OCI-LY3 (cell line): ENCODE results near the gene HHIP.

ENCODE experiments used
- H2AFZ ChIP-seq: fragments of 200-600, 300-600 bp; shearing (Covaris generic); 2 replicates; pipeline ENCODE4 v1.6.0; 2014; ENCODE audit warnings: antibody characterized with exemption, low read depth, low read length
- H3K27ac ChIP-seq: fragments of 200-600, 300-600 bp; sonication (generic); 2 replicates; pipeline ENCODE4 v1.5.1; 2014; ENCODE audit warnings: mild to moderate bottlenecking, low read length, moderate library complexity, mixed read lengths
- H3K27me3 ChIP-seq: fragments of 200-600, 300-600 bp; sonication (generic); 2 replicates; pipeline ENCODE4 v1.6.1; 2014; ENCODE audit warnings: low read depth, low read length, mixed read lengths
- H3K36me3 ChIP-seq: fragments of 200-600, 300-600 bp; sonication (generic); replicated peaks from 2 replicates; pipeline ENCODE3; 2014; ENCODE audit warnings: low read depth, low read length, mixed read lengths
- H3K4me1 ChIP-seq: fragments of 300-600, 200-600 bp; sonication (generic); 2 replicates; pipeline ENCODE4 v1.6.1; 2014; ENCODE audit warnings: low read length, mixed read lengths
- H3K4me2 ChIP-seq: fragments of 200-600, 300-600 bp; sonication (generic); 2 replicates; pipeline ENCODE4 v1.6.1; 2014; ENCODE audit warnings: low read length, mixed read lengths
- H3K4me3 ChIP-seq: fragments of 300-600, 200-600 bp; sonication (generic); 2 replicates; pipeline ENCODE4 v1.5.1; 2014; ENCODE audit warnings: antibody characterized with exemption, mild to moderate bottlenecking, low read length, moderate library complexity
- H3K79me2 ChIP-seq: fragments of 300-600, 200-600 bp; shearing (Covaris generic); 2 replicates; pipeline ENCODE4 v1.6.1; 2014; ENCODE audit warnings: mild to moderate bottlenecking, low read length, mixed read lengths
- H3K9ac ChIP-seq: fragments of 300-600, 200-600 bp; shearing (Covaris generic); 2 replicates; pipeline ENCODE4 v1.6.0; 2014; ENCODE audit warnings: mild to moderate bottlenecking, low read length, moderate library complexity
- H3K9me3 ChIP-seq: fragments of 200-600, 300-600 bp; shearing (Covaris generic); 2 replicates; pipeline ENCODE4 v1.6.1; 2014; ENCODE audit warnings: low read length, mixed read lengths; ENCODE audit not compliant: insufficient read depth
- H4K20me1 ChIP-seq: fragments of 200-600, 300-600 bp; sonication (generic); 2 replicates; pipeline ENCODE4 v1.6.1; 2016; ENCODE audit warnings: low read length, mixed read lengths; ENCODE audit not compliant: insufficient read depth
- CTCF ChIP-seq: fragments of 200-600, 300-600 bp; sonication (generic); IDR thresholded peaks from 2 replicates; pipeline ENCODE4 v1.5.1; 2014; ENCODE audit warnings: antibody characterized with exemption, low read length, low read depth
- EZH2phosphoT487 ChIP-seq: fragments of 200-600 bp; shearing (Covaris generic); IDR thresholded peaks from 2 replicates; pipeline ENCODE4 v1.6.1; 2018; ENCODE audit warnings: antibody characterized with exemption, mixed run types, low read depth

The HHIP gene

GRCh38 chr4:144703494-144703893 is 57.5 kb downstream of the HHIP start:
- Histone ChIP-seq H3K4me1 (peaks cover 4% of the 10 kb centered on the region; the same call in 1 of the 2 replicates), H3K4me2 (no peak overlapping the region), H3K36me3 (no peaks in the 10 kb centered on the region), H3K27me3 (no peaks in the 10 kb centered on the region), H2AFZ (no peak overlapping the region), H3K27ac (no peak overlapping the region), H3K9ac (no peak overlapping the region), H4K20me1 (no peaks in the 10 kb centered on the region), H3K79me2 (no peaks in the 10 kb centered on the region), H3K4me3 (no peak overlapping the region), H3K9me3 (no peaks in the 10 kb centered on the region)
- no peak for TF ChIP-seq CTCF
- no peak for TF ChIP-seq EZH2phosphoT487

GRCh38 chr4:144705601-144706590 is 59.9 kb downstream of the HHIP start:
- no peak overlapping the region for H3K27ac ChIP-seq
- peaks cover under 1% of the 10 kb centered on the region; the same call in 1 of the 2 replicates for H3K4me1 ChIP-seq
- no peak overlapping the region for H3K4me2 ChIP-seq
- no peak overlapping the region for H3K4me3 ChIP-seq
- H3K9me3 ChIP-seq: no peaks in the 10 kb centered on the region
- no peaks in the 10 kb centered on the region for H3K79me2 ChIP-seq
- no peaks in the 10 kb centered on the region for H3K27me3 ChIP-seq
- no peaks in the 10 kb centered on the region for H4K20me1 ChIP-seq
- H3K9ac ChIP-seq: no peak overlapping the region
- TF ChIP-seq EZH2phosphoT487: no peak
- H2AFZ ChIP-seq: no peak overlapping the region
- H3K36me3 ChIP-seq: no peaks in the 10 kb centered on the region

GRCh38 chr4:144709159-144709558 is 63.2 kb downstream of the HHIP start:
- no peak overlapping the region for H3K4me3 ChIP-seq
- TF ChIP-seq EZH2phosphoT487: no peak
- TF ChIP-seq CTCF: no peak
- no peak overlapping the region for H3K27ac ChIP-seq
- H3K9ac ChIP-seq: no peak overlapping the region
- H3K36me3 ChIP-seq: no peaks in the 10 kb centered on the region
- no peak overlapping the region for H3K4me2 ChIP-seq
- H3K4me1 ChIP-seq: no peaks in the 10 kb centered on the region
- no peaks in the 10 kb centered on the region for H3K27me3 ChIP-seq
- H2AFZ ChIP-seq: no peak overlapping the region
- no peaks in the 10 kb centered on the region for H3K9me3 ChIP-seq
- no peaks in the 10 kb centered on the region for H4K20me1 ChIP-seq
- no peaks in the 10 kb centered on the region for H3K79me2 ChIP-seq

GRCh38 chr4:144709793-144710525 is 64.0 kb downstream of the HHIP start:
- Histone ChIP-seq H3K4me3 (no peak overlapping the region), H3K9ac (no peak overlapping the region), H4K20me1 (no peaks in the 10 kb centered on the region), H3K9me3 (no peaks in the 10 kb centered on the region), H3K27ac (no peak overlapping the region), H3K36me3 (no peaks in the 10 kb centered on the region), H3K4me1 (peaks cover 2% of the 10 kb centered on the region), H3K4me2 (no peak overlapping the region), H2AFZ (no peak overlapping the region), H3K27me3 (no peaks in the 10 kb centered on the region), H3K79me2 (no peaks in the 10 kb centered on the region)
- no peak for TF ChIP-seq CTCF
